Measurements from ENCODE around the gene PTP4A2.

DNA sequence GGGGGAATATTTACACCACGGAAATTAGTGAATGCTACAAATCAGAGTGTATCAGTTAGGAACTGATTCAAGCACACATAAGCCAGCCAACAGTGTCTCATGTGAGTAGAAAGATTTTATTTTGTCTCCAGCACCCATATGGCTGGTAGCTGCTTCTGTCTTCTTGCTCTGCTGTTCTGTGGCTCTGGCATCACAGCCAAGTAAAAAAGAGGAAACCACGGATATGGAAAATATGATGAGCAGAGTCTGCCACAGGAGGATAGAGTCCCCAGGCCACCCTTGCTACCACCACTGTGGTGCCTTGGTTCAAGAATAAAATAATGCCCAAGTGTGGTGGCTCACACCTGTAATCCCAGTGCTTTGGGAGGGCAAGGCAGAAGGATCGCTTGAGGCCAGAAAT lies 68.7 kb downstream of the PTP4A2 start:
- TF ChIP-seq POLR2A (IDR thresholded peaks at IDR 0.05; ENCODE audit: low read length): no peak
- TF ChIP-seq GATA1 (IDR thresholded peaks at IDR 0.05; ENCODE audit: low read depth, low read length): no peak

All from erythroblast (primary cell).